ENCODE measurements around the gene PANK1. TPM values are rescaled to one million over a fixed set of nuclear protein-coding genes. Genes with fewer than 3 reads are reported as not detected.

PANK1 gene
- 21.4 TPM for total RNA-seq
- long read RNA-seq, full-length matches to known transcripts, result 26 of 29 reads
- long read RNA-seq, partial matches to known transcripts, result 1 of 29 reads
- long read RNA-seq, other reads (novel, unspliced or antisense), result 2 of 29 reads

GRCh38 chr10:89644967-89645741 is at the start of gene PANK1:
TSS of gene PANK1 (minus strand) at chr10:89645242. CDS start at chr10:89644891, 351 bp downstream.
- H3K4me3 ChIP-seq, result peak within 1 kb of the TSS; percentile 97
- peaks cover 68% of the 10 kb centered on the region for H3K4me1 ChIP-seq
- no peaks in the 10 kb centered on the region for H3K9me3 ChIP-seq (replicated peaks)
- DNase-seq, result peak; percentile 77
- intact Hi-C loops (cut with micrococcal nuclease), result no loop called here
- TF ChIP-seq CTCF (IDR thresholded peaks at IDR 0.05; ENCODE audit: borderline replicate concordance), result no peak
- H3K27ac ChIP-seq (replicated peaks), result peak within 1 kb of the TSS; percentile 99
- no peaks in the 10 kb centered on the region for H3K36me3 ChIP-seq
- no peaks in the 10 kb centered on the region for H3K27me3 ChIP-seq (ENCODE audit: low read depth)

GRCh38 chr10:89693176-89693575 is 48.1 kb upstream of the PANK1 start:
- intact Hi-C loops (cut with micrococcal nuclease), result no loop called here
- Histone ChIP-seq H3K27ac (replicated peaks) (no peak overlapping the region), H3K27me3 (ENCODE audit: low read depth) (no peaks in the 10 kb centered on the region), H3K9me3 (replicated peaks) (no peaks in the 10 kb centered on the region), H3K4me1 (peaks cover 4% of the 10 kb centered on the region), H3K36me3 (peaks cover 3% of the 10 kb centered on the region), H3K4me3 (no peak overlapping the region)
- DNase-seq, result no peak
- TF ChIP-seq CTCF (IDR thresholded peaks at IDR 0.05; ENCODE audit: borderline replicate concordance), result no peak

- no peak overlapping the region for H3K27ac ChIP-seq (replicated peaks)
- no peaks in the 10 kb centered on the region for H3K27me3 ChIP-seq (ENCODE audit: low read depth)
- H3K4me3 ChIP-seq, result no peak overlapping the region
- intact Hi-C loops (cut with micrococcal nuclease), result no loop called here
- DNase-seq, result no peak
- H3K36me3 ChIP-seq, result peaks cover 3% of the 10 kb centered on the region
- TF ChIP-seq CTCF (IDR thresholded peaks at IDR 0.05; ENCODE audit: borderline replicate concordance), result no peak
- H3K4me1 ChIP-seq, result peaks cover 4% of the 10 kb centered on the region
- no peaks in the 10 kb centered on the region for H3K9me3 ChIP-seq (replicated peaks)
Measured at GRCh38 chr10:89692416-89692815, 47.4 kb upstream of the PANK1 start.

- intact Hi-C loops (cut with micrococcal nuclease), result no loop called here
- H3K27ac ChIP-seq (replicated peaks), result no peak overlapping the region
- DNase-seq, result no peak
- no peaks in the 10 kb centered on the region for H3K27me3 ChIP-seq (ENCODE audit: low read depth)
- H3K36me3 ChIP-seq, result peaks cover 3% of the 10 kb centered on the region
- no peaks in the 10 kb centered on the region for H3K9me3 ChIP-seq (replicated peaks)
- H3K4me1 ChIP-seq, result peaks cover 4% of the 10 kb centered on the region
- no peak for TF ChIP-seq CTCF (IDR thresholded peaks at IDR 0.05; ENCODE audit: borderline replicate concordance)
- no peak overlapping the region for H3K4me3 ChIP-seq
Measured at GRCh38 chr10:89690027-89690426, 45.0 kb upstream of the PANK1 start.

- no peak overlapping the region for H3K4me3 ChIP-seq
- TF ChIP-seq CTCF (IDR thresholded peaks at IDR 0.05; ENCODE audit: borderline replicate concordance), result no peak
- H3K9me3 ChIP-seq (replicated peaks), result no peaks in the 10 kb centered on the region
- peaks cover 4% of the 10 kb centered on the region for H3K4me1 ChIP-seq
- DNase-seq, result no peak
- H3K27me3 ChIP-seq (ENCODE audit: low read depth), result no peaks in the 10 kb centered on the region
- no peak overlapping the region for H3K27ac ChIP-seq (replicated peaks)
- intact Hi-C loops (cut with micrococcal nuclease), result no loop called here
- H3K36me3 ChIP-seq, result no peaks in the 10 kb centered on the region
Measured at GRCh38 chr10:89685936-89686335, 40.9 kb upstream of the PANK1 start.

Measured in left ventricle myocardium inferior (tissue), 1 donor.